IPS DF 6.9 (cell line): ENCODE measurements around the gene ACADS.

Experiments
- DNase-seq: peaks from one replicate; pipeline ENCODE4 v3.0.0-alpha.2; 2013; ENCODE audit warnings: low read depth, low spot score
- H3K27ac ChIP-seq: one replicate; pipeline ENCODE4 v1.5.1; 2013; ENCODE audit warnings: low read length, control low read depth
- H3K27me3 ChIP-seq: 2 replicates; pipeline ENCODE4 v1.6.1; 2013; ENCODE audit warnings: mild to moderate bottlenecking, low read length; ENCODE audit not compliant: control insufficient read depth, insufficient read depth
- H3K36me3 ChIP-seq: 2 replicates; pipeline ENCODE4 v1.6.1; 2013; ENCODE audit warnings: low read length; ENCODE audit not compliant: control insufficient read depth, insufficient read depth
- H3K4me1 ChIP-seq: 2 replicates; pipeline ENCODE4 v1.6.1; 2013; ENCODE audit warnings: low read length; ENCODE audit not compliant: control insufficient read depth, insufficient read depth
- H3K4me3 ChIP-seq: 2 replicates; pipeline ENCODE4 v1.5.1; 2013; ENCODE audit warnings: mild to moderate bottlenecking, low read length
- H3K9me3 ChIP-seq: 2 replicates; pipeline ENCODE4 v1.6.1; 2013; ENCODE audit warnings: low read length, inconsistent platforms; ENCODE audit not compliant: control insufficient read depth, insufficient read depth
- WGBS: extraction: QIAGEN DNeasy Blood & Tissue Kit; methylation state at CpG from one replicate; pipeline ENCODE4 v1.1.7; 2013; ENCODE audit warnings: mixed read lengths, missing lambda C conversion rate; ENCODE audit not compliant: insufficient read length, insufficient coverage; 5-methylcytosine and 5-hydroxymethylcytosine counted together

Gene ACADS

DNA sequence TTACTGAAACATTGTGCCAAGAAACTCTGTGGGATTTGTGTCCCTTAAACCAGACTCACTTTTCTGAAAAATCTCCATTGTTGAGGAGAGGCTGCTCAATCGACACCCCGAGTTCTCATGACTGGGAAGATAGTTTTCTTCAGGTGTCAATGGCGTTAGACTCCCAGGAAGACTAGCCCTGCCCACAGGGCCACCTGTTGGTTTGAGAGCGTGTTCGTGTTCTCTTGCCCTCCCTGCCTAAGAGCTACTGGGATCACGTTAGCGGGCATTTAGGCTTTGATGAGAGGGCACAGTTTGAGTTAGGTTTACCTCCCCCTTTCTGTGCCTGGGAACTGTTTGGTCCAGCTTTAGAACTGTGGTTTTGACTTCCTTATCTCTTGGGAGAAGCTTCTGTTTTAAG, 26.1 kb upstream of the ACADS start:
- H3K4me3 ChIP-seq, result no peak overlapping the region
- H3K9me3 ChIP-seq, result no peaks in the 10 kb centered on the region
- H3K36me3 ChIP-seq, result peaks cover 48% of the 10 kb centered on the region
- DNase-seq, result no peak
- no peaks in the 10 kb centered on the region for H3K4me1 ChIP-seq
- no peaks in the 10 kb centered on the region for H3K27me3 ChIP-seq
- WGBS, result no CpG with 5 or more reads among the region's 7 CpGs
- H3K27ac ChIP-seq, result no peak overlapping the region

DNA sequence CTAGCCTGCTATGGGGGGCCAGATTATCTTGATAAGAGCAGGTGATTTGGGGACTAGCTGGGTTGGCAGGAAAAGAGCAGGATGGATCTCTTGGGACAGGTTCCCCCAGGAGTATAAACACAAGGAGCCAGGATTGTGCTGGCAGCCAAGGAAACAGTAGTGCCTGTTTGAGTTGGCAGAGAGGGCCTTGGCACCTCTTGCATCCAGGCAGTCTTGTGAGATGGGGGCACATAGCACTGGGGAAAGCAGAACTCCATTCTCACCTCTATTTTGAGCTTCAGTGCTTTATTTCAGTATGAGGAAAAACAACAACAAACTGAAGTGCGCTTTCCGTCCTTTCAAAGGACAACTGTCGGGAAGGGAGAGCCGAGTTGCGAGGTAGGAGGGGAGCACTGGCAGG, 24.7 kb upstream of the ACADS start:
- DNase-seq, result no peak
- H3K27me3 ChIP-seq, result no peaks in the 10 kb centered on the region
- no peak overlapping the region for H3K27ac ChIP-seq
- H3K36me3 ChIP-seq, result peaks cover 38% of the 10 kb centered on the region
- H3K4me3 ChIP-seq, result no peak overlapping the region
- H3K9me3 ChIP-seq, result no peaks in the 10 kb centered on the region
- H3K4me1 ChIP-seq, result no peaks in the 10 kb centered on the region
- WGBS, result no CpG with 5 or more reads among the region's 5 CpGs

DNA sequence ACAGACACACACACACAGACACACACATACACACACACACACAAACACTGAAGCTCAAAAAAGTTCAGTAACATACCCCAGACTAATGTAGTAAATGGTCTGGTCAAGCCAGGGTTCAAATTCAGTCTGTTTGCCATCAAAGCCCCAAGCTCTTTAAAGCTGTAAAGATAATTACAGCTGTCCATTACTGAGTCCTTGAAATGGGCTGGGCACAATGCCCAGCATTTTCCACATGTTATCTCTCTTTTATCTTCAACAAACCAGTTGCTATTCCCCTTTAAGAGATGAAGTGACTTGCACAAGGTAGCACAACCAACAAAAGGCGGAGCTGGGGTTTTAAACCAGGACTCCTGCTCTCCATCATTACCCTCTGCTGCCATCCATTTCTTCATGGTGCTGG, 23.0 kb upstream of the ACADS start:
- DNase-seq, result no peak
- no peaks in the 10 kb centered on the region for H3K4me1 ChIP-seq
- peaks cover 31% of the 10 kb centered on the region for H3K36me3 ChIP-seq
- WGBS, result no CpG with 5 or more reads among the region's 1 CpG
- no peaks in the 10 kb centered on the region for H3K27me3 ChIP-seq
- no peaks in the 10 kb centered on the region for H3K9me3 ChIP-seq
- H3K27ac ChIP-seq, result no peak overlapping the region
- no peak overlapping the region for H3K4me3 ChIP-seq

- Histone ChIP-seq H3K4me1 (no peaks in the 10 kb centered on the region), H3K9me3 (no peaks in the 10 kb centered on the region), H3K27me3 (no peaks in the 10 kb centered on the region), H3K4me3 (no peak overlapping the region), H3K36me3 (peaks cover 27% of the 10 kb centered on the region), H3K27ac (no peak overlapping the region)
- WGBS, result no CpG with 5 or more reads among the region's 11 CpGs
- DNase-seq, result no peak
These were observed 22.2 kb upstream of the ACADS start for GRCh38 chr12:120703311-120703942.

- Histone ChIP-seq H3K36me3 (peaks cover 14% of the 10 kb centered on the region), H3K4me1 (no peaks in the 10 kb centered on the region), H3K4me3 (no peak overlapping the region), H3K9me3 (no peaks in the 10 kb centered on the region), H3K27me3 (no peaks in the 10 kb centered on the region), H3K27ac (no peak overlapping the region)
- no peak for DNase-seq
- WGBS, result no CpG with 5 or more reads among the region's 1 CpG
These were observed 20.0 kb upstream of the ACADS start for GRCh38 chr12:120705618-120706017.

DNA sequence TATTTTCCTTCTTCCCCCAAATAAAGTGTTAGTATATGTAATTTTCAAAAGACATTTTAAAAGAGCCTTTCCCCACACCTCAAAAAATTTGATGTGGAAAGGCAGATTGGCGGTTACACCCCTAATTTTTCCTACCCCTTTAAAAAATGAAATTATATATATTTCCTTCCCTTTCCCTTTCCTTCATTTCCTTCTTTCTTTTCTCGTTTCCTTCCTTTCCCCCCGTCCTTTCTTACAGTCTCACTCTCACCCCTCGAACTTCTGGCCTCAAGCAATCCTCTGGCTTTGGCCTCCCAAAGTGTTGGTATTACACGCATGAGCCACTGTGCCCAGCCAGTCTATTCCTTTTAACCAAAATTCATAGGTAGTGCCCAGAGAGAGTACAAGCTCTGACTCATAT, 19.6 kb upstream of the ACADS start:
- Histone ChIP-seq H3K4me3 (no peak overlapping the region), H3K36me3 (peaks cover 10% of the 10 kb centered on the region; the same call in 1 of the 2 replicates), H3K27me3 (no peaks in the 10 kb centered on the region), H3K4me1 (no peaks in the 10 kb centered on the region), H3K9me3 (no peaks in the 10 kb centered on the region), H3K27ac (no peak overlapping the region)
- DNase-seq, result no peak
- 100% methylated on average over 3 of the region's 5 CpGs for WGBS

- Histone ChIP-seq H3K9me3 (no peaks in the 10 kb centered on the region), H3K4me3 (no peak overlapping the region), H3K27ac (no peak overlapping the region), H3K4me1 (peaks cover 3% of the 10 kb centered on the region), H3K27me3 (no peaks in the 10 kb centered on the region), H3K36me3 (peaks cover 4% of the 10 kb centered on the region; the same call in 1 of the 2 replicates)
- no peak for DNase-seq
- no CpG with 5 or more reads among the region's 4 CpGs for WGBS
These were observed 17.0 kb upstream of the ACADS start for GRCh38 chr12:120708651-120709050.

DNA sequence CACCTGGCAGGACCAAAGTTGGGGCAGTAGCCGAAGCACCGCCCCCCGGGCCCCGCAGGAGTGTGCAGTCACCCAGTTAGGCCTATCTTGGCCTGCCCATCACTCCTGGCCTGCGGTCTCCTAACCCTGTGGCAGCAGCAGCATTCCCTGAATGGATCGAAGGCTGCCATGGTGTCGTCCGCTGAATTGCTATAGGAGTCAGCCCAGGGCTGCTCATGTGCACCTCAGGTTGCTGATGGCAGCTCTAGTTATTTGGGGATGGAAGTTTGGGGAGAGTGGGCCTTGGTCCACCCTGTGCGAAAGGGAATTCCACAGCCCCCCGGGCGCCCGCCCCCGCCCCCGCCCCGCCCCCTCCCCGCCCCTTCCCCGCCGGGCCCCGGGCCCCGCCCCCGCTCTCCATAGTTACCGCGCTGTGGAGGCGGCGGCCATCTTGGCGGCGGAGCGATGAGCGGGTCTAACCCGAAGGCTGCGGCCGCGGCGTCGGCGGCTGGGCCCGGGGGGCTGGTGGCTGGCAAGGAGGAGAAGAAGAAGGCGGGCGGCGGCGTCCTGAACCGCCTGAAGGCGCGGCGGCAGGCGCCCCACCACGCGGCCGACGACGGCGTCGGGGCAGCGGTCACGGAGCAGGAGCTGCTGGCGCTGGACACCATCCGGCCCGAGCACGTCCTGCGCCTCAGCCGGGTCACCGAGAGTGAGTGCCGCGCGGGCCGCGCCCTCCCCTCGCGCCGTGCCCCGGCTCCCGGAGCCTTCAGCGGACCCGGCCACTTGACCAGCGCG, 15.4 kb upstream of the ACADS start, which contains the start of gene UNC119B:
TSS of gene UNC119B (plus strand) at position 428 of the 774 bp plus-strand sequence. CDS start at position 445, 17 bp downstream.
- WGBS, result no CpG with 5 or more reads among the region's 76 CpGs
- Histone ChIP-seq H3K36me3 (peaks cover 12% of the 10 kb centered on the region; the same call in 1 of the 2 replicates), H3K4me3 (peak within 1 kb of the TSS; percentile 96), H3K27me3 (no peaks in the 10 kb centered on the region), H3K27ac (no peak within 1 kb of the TSS), H3K9me3 (no peaks in the 10 kb centered on the region), H3K4me1 (peaks cover 3% of the 10 kb centered on the region)
- peak; percentile 39 for DNase-seq

- peaks cover 12% of the 10 kb centered on the region; the same call in 1 of the 2 replicates for H3K36me3 ChIP-seq
- no peaks in the 10 kb centered on the region for H3K27me3 ChIP-seq
- H3K9me3 ChIP-seq, result no peaks in the 10 kb centered on the region
- no CpG with 5 or more reads among the region's 31 CpGs for WGBS
- peak overlapping the region; percentile 96 for H3K4me3 ChIP-seq
- H3K4me1 ChIP-seq, result peaks cover 3% of the 10 kb centered on the region
- no peak for DNase-seq
- H3K27ac ChIP-seq, result no peak overlapping the region
These were observed 14.8 kb upstream of the ACADS start for GRCh38 chr12:120710805-120711296.

GRCh38 chr12:120711411-120711810, 14.2 kb upstream of the ACADS start:
- WGBS, result no CpG with 5 or more reads among the region's 6 CpGs
- Histone ChIP-seq H3K4me3 (peak overlapping the region; percentile 96; the same call in 1 of the 2 replicates), H3K9me3 (no peaks in the 10 kb centered on the region), H3K27me3 (no peaks in the 10 kb centered on the region), H3K36me3 (peaks cover 14% of the 10 kb centered on the region; the same call in 1 of the 2 replicates), H3K27ac (no peak overlapping the region), H3K4me1 (peaks cover 3% of the 10 kb centered on the region)
- no peak for DNase-seq
